NCI-H1436 (cell line): ENCODE results near the gene TOMM22.

Experiments used
- DNase-seq: peaks from one replicate; lab custom pipeline; 2025; lab: John Stamatoyannopoulos, UW

TOMM22 gene

DNA sequence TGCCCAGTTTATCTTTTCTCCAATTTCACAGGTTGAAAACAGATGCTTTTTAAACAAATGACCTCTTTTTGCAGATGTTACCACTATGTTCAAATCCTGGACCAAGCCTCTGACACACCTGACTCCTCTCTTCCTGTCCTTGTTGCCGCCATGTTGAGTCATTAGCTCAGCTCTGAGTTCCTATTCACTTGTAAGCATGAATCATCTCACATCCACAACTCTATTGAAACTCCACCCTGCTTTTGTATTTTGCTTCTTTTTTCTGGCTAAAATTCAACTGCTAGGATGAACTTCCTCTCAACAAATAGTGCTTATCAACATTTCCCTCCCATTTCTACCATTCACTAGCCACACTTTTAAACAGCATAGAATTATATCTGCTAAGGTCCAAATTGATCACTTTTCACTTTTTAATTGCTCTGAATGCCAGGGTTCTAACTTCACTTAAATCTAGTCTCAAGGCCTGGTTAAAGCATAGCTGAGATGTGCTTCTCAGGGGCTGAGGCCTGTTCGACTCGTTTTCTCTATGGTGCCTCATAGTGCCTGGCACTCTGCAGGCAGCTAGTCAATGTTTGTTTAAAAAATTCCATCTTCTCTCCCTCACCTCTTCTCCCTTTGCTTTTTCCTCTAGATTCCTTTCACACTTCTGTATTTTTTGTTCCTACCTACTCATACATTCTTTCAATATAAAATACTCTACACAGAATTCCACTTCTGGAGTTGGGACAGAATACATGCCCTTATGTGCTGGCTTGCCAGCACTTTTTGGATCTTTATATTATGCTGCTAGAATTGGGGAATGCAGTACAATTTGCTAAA is 15.1 kb downstream of the TOMM22 start:
- no peak for DNase-seq

DNA sequence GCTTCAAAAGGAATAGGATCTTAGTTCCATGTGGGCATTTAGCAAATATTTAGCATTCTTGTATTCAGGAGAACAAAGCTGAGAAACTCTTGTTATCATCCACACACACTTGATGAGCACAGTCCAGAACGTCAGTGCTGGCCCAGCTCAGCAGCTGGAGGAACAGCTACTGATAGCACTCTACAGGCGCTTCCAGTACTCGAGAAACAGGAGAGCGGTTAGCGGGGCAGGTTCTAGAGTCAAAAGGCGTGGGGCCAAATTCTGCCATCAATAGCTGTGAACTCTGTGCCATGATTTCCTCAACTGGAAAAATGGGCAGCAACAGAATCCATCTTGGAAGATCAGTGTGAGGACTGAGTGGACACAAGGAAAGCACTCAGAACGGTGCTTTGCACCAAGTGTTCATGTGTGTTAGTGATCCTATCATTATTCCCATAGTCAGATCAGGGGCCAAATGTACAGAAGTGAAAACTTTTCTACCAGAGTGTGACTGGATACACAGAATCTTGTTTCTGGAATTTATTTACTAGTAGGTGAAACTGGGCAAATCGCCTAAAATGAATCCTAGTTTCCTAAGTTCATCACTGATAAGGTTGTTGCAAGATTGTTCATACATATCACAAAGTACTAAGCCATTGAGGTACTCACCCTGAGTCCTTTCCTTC is 15.8 kb downstream of the TOMM22 start:
- DNase-seq: no peak

DNA sequence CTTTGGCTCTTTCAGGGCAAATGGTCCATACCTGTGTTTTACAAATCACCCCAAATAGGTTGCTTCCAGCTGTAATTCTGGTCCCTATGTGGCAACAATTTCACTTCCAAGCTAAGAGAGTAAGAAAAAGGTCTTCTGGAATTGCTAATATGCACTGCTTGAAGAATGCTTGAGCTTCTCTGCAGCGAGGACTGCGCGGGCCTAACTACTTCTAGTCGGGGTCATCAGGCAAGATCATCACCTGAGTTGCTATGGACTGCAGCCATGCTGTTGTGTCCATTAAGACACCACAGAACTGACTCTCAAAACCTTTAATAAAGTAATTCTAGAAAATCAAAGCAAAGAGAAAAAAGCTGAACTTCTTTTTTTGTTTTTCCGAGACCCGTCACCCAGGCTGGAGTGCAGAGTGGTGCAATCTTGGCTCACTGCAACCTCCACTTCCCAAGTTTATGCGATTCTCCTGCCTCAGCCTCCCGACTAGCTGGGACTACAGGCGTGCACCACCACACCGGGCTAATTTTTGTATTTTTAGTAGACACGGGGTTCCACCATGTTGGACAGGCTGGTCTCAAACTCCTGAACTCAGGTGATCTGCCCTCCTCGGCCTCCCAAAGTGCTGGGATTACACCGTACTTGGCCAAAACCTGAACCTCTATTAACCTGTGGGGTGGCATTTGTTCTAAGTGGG is 16.8 kb downstream of the TOMM22 start:
- DNase-seq: no peak

DNA sequence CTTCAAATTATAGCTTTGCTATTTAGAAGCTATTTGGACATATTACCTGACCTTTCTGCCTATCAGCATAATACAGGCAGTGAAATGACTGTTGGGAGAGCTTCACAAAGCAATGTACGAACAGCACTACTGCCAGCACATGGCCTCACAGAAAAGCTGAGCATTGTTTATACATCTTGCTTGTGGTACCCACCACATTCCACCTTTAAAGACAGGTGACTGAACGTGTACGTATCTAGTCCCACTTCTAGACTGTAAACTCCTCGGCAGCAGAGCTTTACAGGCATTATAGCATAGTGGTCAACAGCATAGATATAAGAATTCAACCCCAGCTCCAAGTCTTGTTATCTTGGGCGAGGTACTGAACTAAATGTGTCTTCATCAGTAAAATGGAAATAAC is 17.4 kb downstream of the TOMM22 start:
- DNase-seq: no peak

DNA sequence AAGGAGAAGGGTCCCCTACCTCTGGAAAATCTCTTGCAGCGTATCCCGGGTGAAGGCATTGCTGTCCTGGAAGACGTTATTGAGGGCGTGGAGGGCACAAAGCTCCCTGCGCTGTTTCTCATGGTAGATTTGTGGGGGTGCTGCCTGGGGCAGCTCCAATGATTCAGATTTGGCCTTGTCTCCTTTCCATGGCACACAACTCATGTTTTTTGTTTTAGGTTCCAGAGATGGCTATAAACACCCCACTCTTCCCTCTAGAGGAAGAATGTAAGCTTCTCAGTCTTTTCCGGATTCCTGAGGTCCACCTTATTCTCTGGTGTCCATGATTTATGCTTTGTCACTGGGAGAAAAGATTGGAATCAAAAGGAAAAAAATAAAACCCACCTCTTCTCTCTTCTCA is 18.0 kb downstream of the TOMM22 start:
- DNase-seq: no peak

DNA sequence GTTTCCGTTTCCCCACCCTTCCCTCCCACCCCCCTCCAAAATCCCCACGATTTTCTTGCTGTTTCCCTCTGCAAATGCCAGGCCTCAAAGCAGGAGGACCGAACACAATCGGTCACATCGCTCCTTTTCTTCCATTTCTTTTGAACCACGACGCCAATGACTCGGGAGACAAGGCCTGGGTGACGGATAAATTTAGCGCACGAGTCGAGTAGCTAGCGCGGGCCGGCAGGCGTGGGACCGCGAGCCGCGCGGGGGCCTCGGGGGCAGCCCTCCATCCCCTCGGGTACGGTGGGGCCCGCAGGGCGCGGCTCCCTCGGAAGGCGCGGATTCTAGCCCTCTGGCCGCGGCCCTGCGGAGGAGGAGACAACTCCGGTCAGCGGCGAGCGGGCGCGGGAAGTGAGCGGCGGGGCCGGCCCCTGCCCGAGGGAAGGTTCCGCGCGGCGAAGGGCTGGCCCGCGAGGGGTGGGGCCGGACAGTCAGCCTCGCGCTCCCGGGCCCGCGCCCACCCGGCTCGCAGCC is 18.6 kb downstream of the TOMM22 start:
- DNase-seq: peak; percentile 47

DNA sequence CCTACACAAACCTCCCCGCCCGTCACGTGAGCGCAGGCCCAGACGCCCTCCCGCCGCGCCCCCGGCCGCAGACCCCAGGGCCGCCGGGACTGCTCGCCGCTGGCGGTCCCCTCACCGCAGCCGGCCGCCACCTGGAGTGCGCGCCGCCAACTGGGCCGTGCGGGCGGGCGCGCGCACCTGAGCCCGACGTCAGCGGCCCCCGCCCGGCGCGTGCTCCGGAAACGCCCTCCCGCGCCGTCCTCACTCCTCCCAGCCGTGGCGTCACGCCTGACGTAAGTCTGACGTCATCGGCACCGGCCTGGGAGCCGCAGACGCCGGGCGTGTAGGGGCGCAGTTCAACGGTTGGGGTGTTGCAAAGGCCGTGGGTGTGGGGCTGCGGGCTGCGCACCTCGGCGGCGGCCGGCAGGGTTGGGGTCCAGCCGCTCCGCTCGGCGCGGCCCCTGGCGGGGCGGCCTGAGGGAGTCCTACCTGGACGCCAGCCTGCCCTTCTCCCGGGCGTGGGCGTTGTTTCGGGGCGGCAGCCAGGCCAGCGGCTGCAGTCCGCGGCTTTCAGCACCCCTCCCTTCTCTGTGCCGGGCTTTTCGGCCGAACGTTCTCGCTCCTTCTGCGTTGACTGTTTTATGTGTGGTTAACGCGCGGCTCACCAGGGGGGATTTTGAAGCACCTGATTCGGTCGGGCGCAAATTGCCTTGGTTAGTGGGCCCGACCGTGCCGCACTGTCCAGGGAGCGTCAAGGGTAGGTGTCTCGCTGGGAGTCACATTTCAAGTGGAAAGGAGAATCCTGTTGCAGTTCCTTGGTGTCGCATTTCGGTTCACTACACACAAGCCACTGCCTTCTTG is 19.3 kb downstream of the TOMM22 start, which contains the start of gene JOSD1:
JOSD1 (minus strand) TSS at position 155 of the 840 bp plus-strand sequence. CDS start 956 bp downstream, outside the sequence.
- peak; percentile 93 for DNase-seq

DNA sequence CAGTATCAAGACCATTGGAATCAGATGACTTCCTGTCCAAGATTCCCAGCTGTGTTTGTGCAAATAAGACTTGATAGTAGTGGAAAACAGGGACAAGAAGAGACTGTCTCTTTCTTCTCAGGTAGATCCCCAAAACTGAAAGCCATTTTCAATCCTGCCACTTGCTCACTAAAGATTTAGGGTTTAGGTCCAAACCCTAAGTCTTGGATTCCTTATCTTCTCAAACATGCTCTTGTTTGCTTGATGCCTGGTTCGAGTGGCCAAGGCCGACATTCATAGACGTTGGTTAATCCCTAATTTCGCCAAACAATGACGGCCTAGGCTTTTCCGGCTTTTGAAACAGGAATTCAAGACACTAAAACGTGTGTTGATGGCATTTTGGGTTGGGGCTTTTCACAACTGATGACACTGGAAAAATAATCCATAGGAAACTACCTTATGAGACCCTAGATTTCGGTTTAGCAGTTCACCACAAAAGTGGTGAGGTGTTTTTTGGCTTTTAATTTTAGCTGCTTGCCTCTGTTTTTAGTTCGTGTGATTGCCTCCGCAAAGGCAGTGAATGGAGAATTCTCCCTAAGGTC is 23.0 kb downstream of the TOMM22 start:
- DNase-seq: no peak

DNA sequence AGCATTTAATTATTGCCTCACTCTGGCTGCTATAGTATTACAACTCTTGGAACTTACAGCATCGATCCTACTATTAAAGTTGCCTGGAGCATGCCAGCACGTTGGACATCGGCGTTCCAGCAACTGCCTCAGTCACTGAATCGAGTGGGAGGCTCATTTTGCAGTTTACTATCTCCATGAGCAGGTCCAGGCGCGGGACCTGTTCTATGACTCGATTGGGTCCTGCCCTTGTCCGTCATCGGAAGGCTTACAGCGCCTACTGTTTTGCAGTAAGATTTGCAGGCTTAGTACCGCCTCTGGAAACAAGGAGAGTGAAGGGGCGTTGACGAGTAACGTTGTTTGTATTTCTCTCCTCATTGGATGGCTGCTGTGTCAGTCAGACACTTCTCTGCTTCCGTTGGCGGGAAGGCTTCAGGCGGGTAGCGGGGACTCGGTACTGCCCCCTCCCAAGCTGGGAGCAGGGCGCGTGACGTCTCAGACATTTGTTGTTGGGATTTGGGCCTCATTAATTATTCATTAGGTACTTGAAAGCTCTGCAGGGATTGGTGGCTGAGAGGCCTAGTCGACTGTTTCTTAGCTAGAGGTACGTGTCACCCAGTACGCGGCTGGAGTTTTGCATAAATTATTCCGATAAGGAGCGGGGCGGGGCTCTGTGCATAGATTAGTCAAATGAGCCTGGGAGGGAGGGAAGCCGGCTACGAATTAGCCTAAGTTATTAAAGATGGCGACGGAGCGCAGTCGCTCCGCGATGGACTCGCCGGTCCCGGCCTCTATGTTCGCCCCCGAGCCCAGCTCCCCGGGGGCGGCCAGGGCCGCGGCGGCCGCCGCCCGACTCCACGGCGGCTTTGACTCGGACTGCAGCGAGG is 23.7 kb downstream of the TOMM22 start, which contains the start of gene GTPBP1:
GTPBP1 (plus strand) TSS at position 710 of the 866 bp plus-strand sequence; CDS start at position 722, 12 bp downstream.
- peak; percentile 100 for DNase-seq

DNA sequence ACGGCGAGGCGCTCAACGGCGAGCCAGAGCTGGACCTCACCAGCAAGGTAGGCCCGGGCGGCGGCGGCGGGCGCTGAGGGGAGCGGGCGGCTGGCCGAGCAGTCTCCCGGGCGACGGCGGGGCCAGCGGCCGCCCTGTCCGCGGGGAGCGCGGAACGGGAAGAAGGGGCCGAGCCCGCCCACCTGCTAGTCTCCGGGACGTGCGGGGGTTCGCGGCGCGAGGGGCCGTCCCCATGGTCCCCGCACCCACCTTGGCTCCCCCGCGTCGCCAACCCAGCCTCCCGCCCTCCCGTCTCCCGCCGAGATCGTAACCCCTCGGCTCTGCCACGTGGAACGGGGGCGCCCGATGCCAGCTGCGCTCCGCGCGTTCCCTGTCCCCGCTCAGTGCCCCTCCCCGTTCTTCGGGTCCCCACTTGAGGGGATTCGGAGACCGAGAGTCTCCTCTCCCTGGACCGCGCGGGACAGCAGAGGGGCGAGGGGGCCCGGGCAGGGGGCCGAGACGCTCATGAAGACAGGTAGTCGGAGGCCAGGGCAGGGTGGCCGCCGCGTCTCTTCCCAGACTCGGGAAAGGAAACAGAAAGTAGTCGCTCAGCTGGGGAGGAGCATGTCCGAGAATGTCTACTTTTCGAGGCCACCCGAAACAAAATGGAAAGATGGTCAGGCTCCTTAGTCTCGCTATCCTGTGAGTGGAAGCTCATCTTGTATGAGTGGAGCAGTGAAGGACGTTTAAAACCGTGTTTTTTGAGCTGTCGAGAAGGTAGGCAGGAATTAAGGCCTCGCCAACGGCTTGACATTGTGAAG is 24.5 kb downstream of the TOMM22 start:
- DNase-seq: no peak

DNA sequence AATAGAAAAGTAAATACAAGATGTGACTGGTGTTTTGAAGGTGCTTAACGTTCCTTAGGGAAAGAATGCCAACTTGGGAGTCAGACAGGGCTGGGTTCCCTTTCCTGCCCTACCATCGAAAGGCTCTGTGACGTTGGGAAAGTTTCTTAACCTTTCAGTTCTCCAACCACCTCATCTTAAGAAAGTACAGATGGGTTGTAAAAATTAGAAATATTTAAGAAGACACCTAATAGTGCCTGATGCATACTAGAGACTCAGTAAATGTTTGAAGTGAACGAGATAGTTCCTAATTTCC is 25.1 kb downstream of the TOMM22 start:
- DNase-seq: no peak

DNA sequence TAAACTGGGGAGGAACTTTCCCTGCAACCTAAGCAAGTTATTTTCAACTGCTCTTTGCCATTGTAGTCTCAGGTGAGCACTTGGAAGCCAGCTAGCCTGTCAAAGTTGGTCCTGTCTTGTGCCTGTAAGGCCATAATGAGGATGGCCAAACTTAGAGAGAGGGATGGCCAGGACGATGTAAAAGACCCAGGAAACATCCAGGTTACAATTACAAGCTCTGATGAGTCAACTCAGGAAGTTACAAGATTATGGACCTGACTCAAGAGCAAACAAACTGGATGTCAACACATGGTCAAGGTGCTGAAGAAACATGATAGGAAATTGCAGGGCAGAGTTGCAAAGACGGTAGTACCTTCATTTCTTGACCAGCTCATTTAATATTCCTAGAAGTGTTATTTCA is 25.6 kb downstream of the TOMM22 start:
- no peak for DNase-seq

DNA sequence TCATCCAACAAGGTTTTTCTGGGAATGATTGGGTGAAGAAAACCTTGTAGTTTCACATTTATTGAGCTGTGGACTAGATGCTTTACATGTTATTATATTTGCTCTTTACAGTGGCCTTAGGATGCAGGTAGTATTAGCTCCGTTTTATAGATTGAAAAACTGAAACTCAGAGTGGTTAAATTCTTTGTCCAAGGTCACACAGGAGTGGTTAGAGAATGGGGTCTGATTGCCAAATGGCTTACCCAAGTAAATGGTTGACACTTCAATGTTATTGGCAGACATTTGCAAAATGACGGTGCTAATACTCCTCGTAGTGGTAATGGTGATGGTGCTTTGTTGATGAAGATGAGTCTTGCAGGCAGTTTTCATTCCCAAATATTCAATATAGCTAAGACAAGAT is 26.2 kb downstream of the TOMM22 start:
- no peak for DNase-seq

DNA sequence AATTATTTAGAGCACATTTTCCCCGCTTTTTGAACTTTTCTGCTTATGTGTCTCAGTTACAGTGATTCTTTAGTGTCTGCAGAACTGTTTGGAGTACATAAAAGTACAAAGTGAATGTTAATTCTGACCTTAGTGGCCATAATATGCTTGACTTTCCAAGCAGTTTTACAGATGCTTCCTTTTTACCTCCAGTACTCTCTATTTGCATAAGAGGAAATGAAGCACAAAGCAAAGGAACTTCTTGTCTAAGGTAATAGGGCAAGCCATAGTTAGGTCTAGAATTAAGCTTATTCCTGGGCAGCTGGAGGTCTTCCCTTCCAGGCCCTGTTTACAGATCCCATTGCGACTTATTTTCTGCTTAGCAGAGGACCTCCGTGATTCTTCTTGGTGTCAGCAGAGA is 27.5 kb downstream of the TOMM22 start:
- DNase-seq: no peak

DNA sequence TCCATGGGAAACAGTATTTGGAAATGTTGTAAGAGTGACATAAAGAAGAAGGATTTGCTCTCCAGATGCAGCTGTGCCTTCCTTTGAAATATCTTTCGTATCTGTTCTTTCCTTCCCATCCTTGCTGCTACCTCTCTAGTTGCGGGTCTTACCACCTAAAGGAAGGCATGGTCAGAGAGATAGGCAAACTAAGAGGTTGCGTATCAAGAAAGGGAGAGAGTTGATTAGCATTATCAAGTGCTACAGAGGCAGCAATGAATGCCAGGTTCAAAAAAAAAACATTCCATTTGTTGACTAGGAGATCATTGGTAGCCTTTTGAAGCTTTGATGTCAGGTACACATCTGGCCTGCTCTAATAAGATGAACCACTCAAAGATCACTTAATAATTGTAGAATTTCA is 28.6 kb downstream of the TOMM22 start:
- DNase-seq: no peak

DNA sequence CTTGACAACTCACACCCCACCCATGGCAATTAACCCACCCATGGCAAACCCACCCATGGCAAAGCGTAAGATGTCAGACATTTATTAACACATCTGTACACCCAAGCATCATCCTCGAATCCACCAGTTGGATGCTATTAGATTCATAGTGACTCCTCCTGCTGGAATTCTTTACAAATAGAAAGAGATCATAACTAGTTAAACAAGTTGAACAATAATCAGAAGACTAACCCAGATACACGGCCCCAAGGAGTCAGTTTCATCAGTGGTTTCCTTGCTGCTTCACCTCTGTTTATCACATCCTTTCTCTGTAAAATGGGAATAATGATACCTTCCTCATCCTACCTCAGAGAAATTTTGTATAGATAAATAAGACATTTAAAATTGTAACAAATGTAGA is 29.1 kb downstream of the TOMM22 start:
- no peak for DNase-seq

DNA sequence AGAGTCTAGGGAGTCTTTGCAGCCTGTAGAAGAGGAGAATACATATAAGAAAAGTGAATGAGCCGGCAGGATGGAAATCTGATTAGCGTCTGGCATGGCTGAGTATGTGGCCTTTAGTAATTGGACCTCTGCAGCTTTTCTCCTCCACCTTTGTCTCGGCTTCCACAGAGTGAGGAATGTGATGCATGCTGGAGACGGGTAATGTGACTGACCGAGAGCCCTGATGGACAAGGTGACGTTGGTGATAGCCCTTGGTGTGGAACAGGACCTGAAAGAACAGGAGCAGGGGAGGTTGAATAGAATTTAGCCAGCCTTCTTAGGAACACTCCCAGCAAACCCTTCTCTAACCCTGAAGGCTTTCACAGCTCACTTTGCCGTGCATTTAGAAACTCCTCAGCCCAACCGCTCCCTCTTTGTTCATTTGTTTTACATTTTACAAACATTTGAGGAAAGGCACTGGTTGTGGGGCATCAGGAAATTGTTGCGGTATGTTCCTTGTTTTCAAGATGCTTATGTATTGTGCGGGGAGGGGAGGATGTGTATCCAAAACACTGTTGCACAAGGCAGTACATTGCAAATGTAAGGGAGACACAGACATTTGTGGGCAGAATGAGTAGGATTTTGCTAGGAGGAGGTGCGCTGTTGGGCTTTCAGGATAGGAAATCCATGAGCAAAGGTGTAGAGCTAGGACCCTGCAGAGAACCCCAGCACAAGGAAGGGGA is 30.9 kb downstream of the TOMM22 start:
- no peak for DNase-seq

DNA sequence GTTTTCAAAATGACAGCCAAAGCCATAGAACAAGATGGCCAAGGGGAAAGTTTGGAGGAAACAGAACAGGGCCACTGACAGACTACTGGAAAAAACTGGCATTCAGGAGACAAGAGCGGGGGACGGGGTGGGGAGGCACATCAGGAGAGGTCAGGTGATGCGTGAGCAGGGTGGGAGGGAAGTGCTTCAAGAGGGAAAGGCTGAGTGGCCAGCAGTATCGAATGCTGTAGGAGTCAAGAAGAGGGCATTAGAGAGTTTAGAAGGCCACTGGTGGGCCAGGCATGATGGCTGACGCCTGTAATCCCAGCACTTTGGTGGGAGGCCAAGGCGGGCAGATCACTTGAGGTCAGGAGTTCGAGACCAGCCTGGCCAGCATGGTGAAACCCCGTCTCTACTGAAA is 32.2 kb downstream of the TOMM22 start:
- no peak for DNase-seq

DNA sequence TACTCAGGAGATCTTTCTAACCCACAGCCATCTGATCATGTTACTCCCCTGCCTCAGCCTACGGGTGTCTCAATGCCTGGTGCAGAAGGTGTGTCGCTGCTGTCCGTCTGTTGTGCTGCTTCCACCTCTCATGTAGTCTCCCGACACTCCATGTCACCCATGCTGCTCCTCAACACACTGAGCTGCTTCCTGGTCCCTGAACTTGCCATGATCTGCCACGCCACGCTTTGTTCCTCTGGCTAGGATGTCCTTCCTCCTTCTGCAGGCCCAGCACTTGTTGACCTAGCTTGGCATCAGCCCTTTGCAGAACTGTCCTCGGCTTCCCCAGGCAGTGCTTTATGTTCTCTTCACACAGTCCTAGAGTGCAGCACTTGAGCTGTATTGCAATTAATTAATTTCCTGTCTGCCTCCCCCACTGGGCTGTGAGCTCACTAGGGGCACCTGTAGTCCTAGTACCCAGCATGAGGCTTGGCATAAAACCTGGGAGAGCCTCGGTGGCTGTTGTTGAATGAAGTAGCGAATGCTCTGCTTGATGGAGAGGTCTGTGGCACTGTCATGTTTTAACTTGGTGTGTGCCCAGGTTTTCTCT is 33.5 kb downstream of the TOMM22 start:
- DNase-seq: no peak
